Heart left ventricle (tissue), 13 donors: ENCODE measurements around the gene PRTG.

Source experiments
- CTCF ChIP-seq, 12 donors: fragments of 200-600 bp; sonication (generic) in 4 of 12; IDR thresholded peaks; one replicate each; pipeline versions ENCODE4 v1.5.0 to v1.8.0; 2018 to 2022; ENCODE audit warnings: antibody characterized with exemption in 12 of 12, mild to moderate bottlenecking in 5 of 12
- POLR2A ChIP-seq, 2 donors: fragments of 450-650 bp; IDR thresholded peaks; one replicate each; pipeline ENCODE4 v1.6.1; 2017; ENCODE audit warnings: antibody characterized with exemption in 2 of 2, mild to moderate bottlenecking in 2 of 2, moderate library complexity in 2 of 2
- donor health status: ischemic (EF 13 %, LVEDD 7.1; RV severe dilation, severe dysfunction).
- donor health status: DM: no; HTN: yes; CAD: no.
- donor health status: DM: no; HTN: no; CAD: no.
- donor health status: ischemic (EF 25% LVEDD 6.9; RV normal size, moderate dysfunction).
- donor health status: ischemic (EF 25% LVEDD 5.7; RV mildly dilated, moderate dysfunction).
- donor health status: ischemic (EF 35%, LVEDD 5.7; RV mildly dilated, moderate dysfunction).
- donor health status: nonischemic (EF 11% LVEDD 7.7; RV severe dilation, severe dysfunction).
- donor health status: DM: yes; HTN: yes; CAD: no.
- donor health status: PGD.
- donor health status: ischemic (EF 29% LVEDD 5.4; RV normal size, mild dysfunction).
- donor health status: nonischemic (EF 23%, LVEDD 6.1; RV moderate dilation, normal function).

- TF ChIP-seq CTCF (IDR thresholded peaks at IDR 0.05), result no peak
- no peak for TF ChIP-seq POLR2A (IDR thresholded peaks at IDR 0.05)
These were observed 127.5 kb downstream of the PRTG start for GRCh38 chr15:55615445-55615844.
